Stimulated activated CD8-positive, alpha-beta memory T cell treated with anti-CD3 and anti-CD28 coated beads, Interleukin-15, amount 100 ng/mL, for 4 hours (primary cell): ENCODE data around the gene ARMC5.
"Not testable (repeated sequence)": the region's sequence is repeated elsewhere in the genome, so short reads cannot be mapped to it uniquely, and the experiment has no call there.

Source experiments
- DNase-seq, 2 donors: peaks; one replicate each; pipeline ENCODE4 v3.0.0-alpha.2; 2020; ENCODE audit warnings: low read depth in 2 of 2

ARMC5 gene

DNA sequence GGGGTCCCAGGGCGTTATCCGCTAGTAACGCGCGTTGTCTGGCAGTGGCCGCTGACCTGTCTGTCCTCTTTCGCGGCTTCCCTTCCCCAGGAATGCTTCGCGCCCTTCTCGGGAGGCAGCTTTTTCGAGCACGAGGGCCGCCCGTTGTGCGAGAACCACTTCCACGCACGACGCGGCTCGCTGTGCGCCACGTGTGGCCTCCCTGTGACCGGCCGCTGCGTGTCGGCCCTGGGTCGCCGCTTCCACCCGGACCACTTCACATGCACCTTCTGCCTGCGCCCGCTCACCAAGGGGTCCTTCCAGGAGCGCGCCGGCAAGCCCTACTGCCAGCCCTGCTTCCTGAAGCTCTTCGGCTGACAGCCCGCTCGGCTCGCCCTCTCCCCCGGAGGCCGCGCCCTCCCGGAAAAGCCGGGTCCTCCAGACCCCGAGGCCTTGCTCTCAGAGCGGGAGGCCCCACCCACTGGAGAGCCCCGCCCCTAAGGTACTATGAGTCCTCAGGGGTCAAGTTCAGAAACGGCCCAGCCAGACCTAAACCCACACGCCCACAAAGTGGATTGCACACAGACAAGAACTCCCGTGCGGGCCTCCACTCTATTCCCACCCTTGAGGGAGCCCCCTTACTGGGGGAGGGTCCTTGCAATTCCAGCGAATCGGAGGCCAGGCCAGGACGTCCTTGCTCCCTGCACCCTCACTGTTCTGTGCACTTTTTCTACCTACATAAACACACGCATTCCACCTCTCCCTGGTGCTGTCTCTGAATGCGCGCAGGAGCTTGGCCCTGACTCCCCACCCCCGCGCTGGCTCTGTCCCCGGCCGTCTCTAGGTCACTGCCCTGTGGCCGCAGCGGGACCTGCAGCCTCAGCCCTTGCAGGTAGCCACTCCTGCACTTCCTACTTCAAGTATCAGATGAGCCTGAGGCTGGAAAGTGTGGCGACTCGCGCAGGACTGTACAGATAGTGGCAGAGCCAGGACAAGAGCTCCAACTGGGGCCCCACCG is 18.2 kb downstream of the ARMC5 start:
- DNase-seq, result no peak

DNA sequence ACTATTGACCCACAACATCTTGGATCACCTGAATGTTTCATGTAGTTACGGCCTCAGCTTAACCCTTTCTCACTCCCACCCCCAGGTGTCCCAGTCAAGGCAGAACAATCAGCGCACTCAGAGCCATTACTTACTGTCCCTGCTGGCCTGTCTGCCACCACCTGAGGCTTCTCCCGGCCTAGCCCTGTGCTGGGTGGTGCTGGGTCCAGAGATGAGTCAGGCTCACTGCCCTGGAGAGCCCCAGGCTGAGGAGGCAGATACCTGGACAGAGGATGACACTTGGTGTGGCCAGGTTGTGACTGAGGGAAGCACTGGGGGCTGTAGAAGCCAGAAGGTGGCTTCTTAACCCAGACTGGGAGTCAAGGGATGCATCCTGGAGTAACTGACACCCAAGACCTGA is 19.7 kb downstream of the ARMC5 start:
- DNase-seq, result no peak

DNA sequence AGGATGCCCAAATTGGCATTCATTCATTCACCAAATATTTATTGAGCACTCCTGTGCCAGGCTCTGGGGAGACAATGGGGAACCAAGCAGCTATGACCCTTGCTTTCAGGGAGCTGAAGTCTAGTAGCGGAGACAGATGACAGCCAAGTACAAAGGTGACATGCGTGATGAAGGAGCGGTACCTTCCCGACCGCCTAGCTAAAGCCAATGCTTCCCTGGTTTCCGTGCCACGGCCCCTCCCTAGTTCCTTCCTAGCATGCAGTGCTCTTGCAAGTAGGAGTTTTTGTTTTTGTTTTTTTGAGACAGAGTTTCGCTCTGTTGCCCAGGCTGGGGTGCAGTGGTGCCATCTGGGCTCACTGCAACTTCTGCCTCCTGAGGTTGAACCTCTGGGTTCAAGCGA is 20.4 kb downstream of the ARMC5 start:
- DNase-seq, result no peak

DNA sequence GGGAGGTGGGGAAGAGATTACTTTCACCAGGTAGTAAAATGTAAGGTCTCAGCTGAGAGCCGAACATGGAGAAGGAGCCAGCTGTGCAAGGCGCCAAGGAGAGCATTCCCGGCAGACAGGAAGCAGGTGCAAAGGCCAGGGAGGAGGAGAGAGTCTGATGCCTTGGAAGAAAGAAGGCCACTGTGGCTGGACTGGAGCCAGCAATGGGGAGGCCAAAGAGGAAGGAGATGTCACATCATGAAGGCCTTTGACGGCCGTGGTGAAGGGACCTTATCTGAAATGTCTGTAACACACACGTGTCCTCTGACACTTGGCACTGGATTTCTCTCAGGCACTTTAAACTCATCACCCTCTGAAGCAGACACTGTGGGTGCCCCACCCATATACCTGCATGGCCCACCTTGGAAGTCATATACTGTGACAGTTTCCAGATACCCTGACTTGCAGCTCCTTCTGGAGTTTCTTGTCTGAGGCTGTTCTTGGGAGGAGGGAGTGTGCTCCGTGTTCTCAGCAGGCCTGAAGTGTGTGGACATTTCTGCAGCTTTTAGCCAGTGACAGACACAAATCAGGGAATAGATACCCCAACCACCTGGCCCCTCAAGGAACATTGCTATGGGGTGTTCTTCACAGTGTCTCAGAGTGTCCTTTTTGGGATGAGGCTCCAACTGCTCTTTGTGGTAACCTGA is 21.7 kb downstream of the ARMC5 start:
- DNase-seq, result no peak

DNA sequence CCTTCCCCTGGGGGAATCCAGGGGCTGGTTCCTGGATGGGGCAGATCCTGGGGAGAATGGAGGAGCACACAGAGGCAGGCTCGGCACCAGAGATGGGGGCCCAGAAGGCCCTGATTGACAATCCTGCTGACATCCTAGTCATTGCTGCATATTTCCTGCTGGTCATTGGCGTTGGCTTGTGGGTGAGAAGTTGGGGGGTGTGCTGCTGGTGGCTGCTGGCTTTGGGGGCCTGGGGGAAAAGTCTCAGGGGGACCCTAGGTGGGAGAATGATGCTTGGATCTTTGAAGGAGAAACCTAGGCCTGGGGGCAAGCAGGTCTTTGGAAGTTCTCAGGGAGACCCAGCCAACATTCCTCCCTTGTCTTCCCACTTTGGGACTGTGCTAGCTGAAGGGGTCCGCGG is 23.8 kb downstream of the ARMC5 start, which contains the start of gene SLC5A2:
TSS of gene SLC5A2 (plus strand) at position 43 of the 400 bp plus-strand sequence. CDS start at position 57, 14 bp downstream.
- no peak for DNase-seq

DNA sequence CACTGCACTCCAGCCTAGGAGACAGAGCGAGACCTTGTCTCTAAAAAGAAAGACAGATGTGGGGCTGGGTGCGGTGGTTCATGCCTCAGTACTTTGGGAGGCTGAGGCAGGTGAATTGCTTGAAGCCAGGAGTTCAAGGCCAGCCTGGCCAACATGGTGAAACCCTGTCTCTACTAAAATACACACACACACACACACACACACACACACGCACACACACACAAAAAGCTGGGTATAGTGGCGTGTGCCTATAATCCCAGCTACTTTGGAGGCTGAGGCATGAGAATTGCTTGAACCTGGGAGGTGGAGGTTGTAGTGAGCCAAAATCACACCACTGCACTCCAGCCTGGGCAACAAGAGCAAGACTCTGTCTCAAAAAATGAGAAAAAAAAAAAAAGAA is 24.7 kb downstream of the ARMC5 start:
- DNase-seq, result not testable (repeated sequence)

DNA sequence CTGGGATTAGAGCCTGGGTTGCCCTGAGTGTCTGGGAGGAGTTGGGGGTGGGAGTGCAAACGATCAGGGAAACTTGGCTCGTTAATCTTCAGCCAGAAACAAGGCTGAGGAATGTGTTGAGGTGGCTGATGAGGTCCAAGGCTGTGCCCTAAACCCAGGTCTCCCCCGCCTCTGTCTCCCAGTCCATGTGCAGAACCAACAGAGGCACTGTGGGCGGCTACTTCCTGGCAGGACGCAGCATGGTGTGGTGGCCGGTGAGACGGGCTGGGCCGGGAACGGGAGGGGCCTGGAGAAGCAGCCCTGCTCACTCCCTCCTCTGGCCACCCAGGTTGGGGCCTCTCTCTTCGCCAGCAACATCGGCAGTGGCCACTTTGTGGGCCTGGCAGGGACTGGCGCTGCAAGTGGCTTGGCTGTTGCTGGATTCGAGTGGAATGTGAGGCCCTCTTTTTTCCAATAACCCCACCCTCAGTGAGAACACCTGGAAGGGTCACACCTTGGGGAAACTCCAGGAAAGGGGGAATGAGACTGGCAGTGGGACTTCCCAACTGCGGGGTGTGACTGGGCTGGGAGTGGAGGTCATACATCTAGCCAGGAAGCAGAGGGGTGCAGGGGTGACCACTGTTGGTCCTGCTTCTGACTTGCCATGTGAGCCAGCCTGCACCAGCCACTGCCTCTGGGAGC is 25.3 kb downstream of the ARMC5 start:
- DNase-seq, result no peak

DNA sequence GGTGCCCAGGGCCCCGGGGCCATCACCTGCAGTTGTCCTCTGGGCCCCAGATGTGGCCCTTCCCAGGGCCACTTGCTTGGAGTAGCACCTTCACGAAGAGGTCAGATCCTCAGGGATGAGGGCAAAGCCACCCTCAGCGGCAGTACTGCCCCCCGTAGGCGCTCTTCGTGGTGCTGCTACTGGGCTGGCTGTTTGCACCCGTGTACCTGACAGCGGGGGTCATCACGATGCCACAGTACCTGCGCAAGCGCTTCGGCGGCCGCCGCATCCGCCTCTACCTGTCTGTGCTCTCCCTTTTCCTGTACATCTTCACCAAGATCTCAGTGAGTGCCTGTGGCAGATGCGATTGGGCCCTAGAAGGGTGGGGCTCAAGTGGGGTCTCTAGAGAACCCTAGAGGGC is 26.3 kb downstream of the ARMC5 start:
- no peak for DNase-seq

DNA sequence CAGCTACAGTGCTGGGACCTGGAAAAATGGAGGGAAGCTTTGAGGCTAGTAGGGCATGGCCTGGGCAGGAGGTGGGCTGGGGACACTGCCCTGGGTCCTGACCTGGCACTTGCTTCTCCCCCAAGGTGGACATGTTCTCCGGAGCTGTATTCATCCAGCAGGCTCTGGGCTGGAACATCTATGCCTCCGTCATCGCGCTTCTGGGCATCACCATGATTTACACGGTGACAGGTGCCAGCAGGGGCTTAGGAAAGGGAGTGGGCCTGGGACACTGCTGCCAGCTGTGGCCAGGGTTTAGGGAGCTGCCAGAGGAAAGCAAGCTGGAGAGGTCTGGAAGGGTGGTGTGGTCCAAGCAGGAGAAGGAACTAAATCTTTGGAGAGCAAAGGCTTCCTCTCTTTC is 26.7 kb downstream of the ARMC5 start:
- no peak for DNase-seq

DNA sequence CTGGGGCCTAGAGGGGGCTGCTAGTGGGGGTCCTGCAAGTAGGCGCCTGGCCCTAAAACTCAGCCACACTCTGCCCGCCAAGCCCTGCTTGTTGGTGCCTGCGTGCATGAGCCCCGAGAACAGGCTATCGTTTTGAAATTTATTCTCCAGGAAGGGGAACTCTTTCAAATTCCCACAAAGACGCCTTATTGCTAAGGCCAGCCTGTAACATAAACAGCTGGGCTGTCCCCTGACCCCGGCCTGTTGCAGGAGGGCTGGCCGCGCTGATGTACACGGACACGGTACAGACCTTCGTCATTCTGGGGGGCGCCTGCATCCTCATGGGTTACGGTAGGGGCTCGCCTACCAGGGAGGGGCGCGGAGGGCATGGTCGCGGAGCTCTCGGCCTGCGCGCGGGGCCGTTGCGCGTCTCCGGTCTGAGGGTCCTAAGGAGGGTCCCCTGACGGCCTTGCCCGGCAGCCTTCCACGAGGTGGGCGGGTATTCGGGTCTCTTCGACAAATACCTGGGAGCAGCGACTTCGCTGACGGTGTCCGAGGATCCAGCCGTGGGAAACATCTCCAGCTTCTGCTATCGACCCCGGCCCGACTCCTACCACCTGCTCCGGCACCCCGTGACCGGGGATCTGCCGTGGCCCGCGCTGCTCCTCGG is 27.9 kb downstream of the ARMC5 start:
- no peak for DNase-seq

DNA sequence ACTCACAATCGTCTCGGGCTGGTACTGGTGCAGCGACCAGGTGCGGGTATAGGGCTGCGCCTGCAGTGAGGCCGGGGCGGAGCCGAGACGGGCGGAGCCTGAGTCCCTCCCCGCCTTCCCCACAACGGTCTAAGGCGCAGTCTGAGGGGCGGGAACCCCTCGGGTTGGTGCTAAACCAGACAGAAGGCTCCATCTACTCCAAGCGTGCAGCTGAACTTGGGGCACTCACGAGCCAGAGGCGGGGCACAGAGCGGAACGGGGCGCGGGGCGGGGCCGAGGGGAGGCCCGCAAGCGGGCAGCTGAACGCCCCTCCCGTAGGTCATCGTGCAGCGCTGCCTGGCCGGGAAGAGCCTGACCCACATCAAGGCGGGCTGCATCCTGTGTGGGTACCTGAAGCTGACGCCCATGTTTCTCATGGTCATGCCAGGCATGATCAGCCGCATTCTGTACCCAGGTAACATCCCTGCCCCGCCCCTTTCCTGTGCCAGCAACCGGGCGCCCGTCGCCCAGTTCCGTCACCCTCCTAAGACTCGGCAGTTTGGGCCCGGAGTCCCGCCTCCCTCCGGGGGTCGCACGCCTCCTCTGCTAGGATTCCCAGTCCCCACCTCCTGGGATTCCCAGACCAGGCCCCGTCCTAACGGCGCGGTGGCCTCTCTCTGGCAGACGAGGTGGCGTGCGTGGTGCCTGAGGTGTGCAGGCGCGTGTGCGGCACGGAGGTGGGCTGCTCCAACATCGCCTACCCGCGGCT is 28.6 kb downstream of the ARMC5 start:
- DNase-seq, result peak; percentile 41 to 42

DNA sequence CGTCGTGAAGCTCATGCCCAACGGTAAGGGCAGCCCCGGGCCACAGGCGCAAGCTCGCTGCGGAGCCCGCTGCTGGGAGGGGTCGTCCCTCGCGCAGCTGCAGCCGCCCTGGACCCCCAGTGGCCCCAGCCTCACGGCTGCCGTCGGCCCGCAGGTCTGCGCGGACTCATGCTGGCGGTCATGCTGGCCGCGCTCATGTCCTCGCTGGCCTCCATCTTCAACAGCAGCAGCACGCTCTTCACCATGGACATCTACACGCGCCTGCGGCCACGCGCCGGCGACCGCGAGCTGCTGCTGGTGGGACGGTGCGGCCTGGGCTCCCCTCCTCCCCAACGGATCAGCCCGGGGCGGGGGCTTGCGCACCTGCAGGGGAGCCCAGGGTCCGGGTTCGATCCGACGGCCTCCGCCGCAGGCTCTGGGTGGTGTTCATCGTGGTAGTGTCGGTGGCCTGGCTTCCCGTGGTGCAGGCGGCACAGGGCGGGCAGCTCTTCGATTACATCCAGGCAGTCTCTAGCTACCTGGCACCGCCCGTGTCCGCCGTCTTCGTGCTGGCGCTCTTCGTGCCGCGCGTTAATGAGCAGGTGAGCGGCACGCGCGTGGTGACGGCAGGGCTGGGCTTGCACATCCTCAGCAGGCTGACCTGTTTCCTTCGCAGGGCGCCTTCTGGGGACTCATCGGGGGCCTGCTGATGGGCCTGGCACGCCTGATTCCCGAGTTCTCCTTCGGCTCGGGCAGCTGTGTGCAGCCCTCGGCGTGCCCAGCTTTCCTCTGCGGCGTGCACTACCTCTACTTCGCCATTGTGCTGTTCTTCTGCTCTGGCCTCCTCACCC is 29.4 kb downstream of the ARMC5 start:
- no peak for DNase-seq

DNA sequence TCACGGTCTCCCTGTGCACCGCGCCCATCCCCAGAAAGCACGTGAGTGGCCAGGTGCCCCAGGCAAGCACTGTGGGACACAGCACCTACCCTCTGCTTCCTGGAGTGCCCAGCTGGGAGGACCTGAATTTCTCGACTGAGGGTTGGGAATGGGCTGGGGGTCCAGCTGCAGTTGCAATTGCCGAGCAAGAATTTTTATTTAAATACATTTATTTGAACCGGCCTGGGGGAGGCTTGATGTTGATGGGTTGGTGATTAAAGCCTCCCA is 29.9 kb downstream of the ARMC5 start:
- no peak for DNase-seq

DNA sequence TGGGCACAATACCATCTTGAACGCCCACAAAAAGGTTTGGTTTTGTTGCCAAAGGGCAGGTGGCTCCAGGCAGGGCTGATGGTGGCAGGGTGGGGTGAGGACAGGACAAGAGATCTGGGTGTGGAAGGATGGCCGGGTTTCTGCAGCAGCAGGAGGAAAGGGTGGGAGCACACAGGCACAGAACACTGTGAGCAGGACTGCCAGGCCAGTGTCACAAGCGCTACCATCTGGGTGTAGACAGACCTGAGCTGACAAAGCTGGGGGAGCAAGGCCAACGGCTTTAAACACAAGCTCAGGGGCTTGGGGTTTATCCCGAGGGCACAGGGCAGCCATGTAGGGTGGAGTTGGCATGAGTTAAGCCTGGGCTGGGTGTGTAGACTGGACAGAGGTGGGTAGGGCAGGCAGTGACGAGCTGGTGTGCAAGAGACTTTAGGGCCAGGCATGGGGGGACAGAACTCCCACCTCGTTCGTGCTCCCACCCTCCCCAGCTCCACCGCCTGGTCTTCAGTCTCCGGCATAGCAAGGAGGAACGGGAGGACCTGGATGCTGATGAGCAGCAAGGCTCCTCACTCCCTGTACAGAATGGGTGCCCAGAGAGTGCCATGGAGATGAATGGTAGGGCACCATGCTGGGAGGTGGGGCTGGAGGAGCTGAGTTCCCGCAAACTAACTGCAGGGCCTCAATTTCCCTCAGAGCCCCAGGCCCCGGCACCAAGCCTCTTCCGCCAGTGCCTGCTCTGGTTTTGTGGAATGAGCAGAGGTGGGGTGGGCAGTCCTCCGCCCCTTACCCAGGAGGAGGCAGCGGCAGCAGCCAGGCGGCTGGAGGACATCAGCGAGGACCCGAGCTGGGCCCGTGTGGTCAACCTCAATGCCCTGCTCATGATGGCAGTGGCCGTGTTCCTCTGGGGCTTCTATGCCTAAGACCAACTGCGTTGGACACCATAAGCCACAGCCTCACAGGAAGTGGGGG is 30.6 kb downstream of the ARMC5 start:
- DNase-seq, result no peak

DNA sequence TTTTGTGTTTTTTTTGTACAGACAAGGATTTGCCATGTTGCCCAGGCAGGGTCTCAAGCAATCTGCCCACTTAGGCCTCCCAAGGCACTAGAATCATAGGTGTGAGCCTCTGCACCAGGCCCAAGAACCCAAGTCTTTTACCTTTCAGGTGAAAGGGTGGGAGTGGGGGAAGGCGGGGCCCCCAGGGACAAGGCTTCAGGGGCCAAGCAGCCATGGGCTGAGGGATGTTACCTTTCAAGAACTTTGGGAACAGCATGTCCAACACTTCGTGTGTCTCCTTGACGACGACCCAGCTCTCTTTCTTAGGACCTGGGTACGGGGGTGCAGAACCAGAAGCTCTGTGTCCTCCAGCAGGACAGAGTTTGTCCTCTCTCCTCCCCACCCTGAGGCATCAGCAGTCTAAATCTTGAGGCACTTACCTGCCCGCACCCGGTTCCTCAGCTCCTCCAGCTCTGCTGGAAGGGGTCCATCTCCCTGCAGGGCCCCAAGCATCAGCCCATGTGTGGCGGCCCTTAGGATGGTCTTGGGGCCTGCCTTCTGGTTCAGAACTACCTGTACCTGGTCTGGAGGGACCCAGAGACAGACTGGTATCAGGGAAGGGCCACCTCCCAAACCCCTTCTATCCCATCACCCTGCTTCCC is 32.6 kb downstream of the ARMC5 start:
- no peak for DNase-seq

DNA sequence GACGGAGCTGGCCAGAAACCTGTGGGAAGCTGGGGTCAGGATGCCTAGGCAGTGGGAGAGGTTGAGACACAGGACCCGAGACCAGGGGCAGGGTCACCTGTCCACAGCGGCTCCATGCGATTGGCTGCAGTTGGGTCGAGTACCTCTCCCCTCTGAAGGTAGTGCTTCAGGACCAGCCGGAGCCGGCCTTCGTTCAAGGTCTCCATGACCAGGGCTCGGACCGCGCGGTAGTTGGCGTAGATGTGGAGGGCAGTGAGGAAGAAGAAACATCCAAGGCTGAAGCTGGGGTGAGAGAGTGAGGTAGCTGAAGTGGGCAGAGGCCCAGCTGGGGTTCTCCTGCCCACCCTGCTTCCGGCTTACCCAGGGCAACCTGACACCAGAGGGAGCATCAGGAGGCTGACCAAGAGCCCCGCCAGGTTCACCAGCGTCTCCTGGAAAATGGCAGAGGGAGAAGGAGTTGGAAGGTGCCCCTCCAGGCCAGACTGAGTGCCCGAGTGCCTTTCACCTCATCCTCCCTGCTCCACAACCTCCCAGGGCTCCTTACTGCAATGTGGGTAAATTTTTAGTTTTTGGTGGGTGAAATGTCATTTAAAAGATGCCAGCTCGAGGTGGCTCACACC is 34.3 kb downstream of the ARMC5 start:
- no peak for DNase-seq

DNA sequence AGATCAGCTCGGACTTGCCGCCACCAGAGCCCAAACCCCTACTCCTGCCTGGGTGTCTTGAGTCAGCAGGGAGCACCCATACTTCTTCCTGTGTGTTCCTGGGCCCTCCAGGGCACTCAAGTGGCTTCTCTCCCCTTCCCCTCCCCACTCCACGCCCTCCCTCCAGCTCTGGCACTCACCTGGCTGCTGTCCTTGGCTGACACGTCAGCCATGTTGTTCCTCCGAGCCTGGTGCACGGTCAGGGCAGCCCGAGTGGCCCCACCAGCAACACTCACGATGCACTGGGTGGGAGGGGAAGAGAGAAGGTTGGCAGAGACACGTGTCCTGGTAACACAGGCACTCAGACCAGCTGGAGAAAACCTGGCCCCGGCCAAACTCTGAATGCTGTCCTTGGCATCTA is 37.4 kb downstream of the ARMC5 start:
- no peak for DNase-seq

DNA sequence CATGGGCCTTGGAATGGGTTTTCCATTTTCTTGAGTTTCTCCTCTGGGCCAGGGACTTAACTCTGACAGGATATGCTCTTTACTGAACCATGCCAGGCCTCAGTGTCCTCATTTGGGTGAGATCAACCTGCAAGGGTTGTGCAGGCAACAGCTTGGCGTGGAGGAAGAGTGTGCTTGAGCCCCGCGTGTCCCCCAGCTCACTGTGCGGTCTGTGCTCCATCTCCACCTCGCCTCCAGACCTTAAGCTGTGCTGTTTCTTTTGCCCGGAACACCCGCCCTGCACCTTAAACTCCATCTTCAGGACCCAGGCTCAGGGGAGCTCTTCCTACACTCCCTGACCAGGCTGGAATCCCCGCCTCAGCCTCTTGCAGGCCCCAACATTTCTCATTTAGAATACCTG is 39.2 kb downstream of the ARMC5 start:
- no peak for DNase-seq
